Liver (tissue), 9 donors: ENCODE data around the gene DPAGT1. TPM values are rescaled to one million over a fixed set of nuclear protein-coding genes. Genes with fewer than 3 reads are reported as not detected.

Experiments used
- DNase-seq: peaks from one replicate; pipeline ENCODE4 v3.0.0-alpha.2; 2017; ENCODE audit warnings: low spot score
- H3K27ac ChIP-seq, 2 donors: one replicate each; pipeline ENCODE4 v1.7.0; 2013; ENCODE audit warnings: inconsistent platforms in 2 of 2, low read length in 2 of 2, control low read depth in 1 of 2, low read depth in 1 of 2, mild to moderate bottlenecking in 1 of 2
- H3K27me3 ChIP-seq, 4 donors: one replicate each; pipeline versions ENCODE4 v1.6.1 to v1.7.0; 2013; ENCODE audit warnings: low read length in 3 of 4, inconsistent platforms in 1 of 4, mild to moderate bottlenecking in 1 of 4, moderate library complexity in 1 of 4; ENCODE audit not compliant: control insufficient read depth in 4 of 4, insufficient read depth in 4 of 4
- H3K36me3 ChIP-seq, 4 donors: one replicate each; pipeline versions ENCODE4 v1.6.1 to v1.7.0; 2013; ENCODE audit warnings: low read length in 3 of 4, mild to moderate bottlenecking in 3 of 4, low read depth in 1 of 4, moderate library complexity in 1 of 4; ENCODE audit not compliant: control insufficient read depth in 4 of 4, insufficient read depth in 3 of 4
- H3K4me1 ChIP-seq, 4 donors: one replicate each; pipeline versions ENCODE4 v1.6.1 to v1.7.0; 2013; ENCODE audit warnings: low read length in 3 of 4, mild to moderate bottlenecking in 3 of 4, moderate library complexity in 1 of 4; ENCODE audit not compliant: control insufficient read depth in 4 of 4, insufficient read depth in 4 of 4
- H3K4me3 ChIP-seq, 3 donors: one replicate each; pipeline versions ENCODE4 v1.6.1 to v1.7.0; 2013; ENCODE audit warnings: low read length in 3 of 3, control low read depth in 1 of 3, low read depth in 1 of 3, mild to moderate bottlenecking in 1 of 3
- H3K9ac ChIP-seq, 2 donors: one replicate each; pipeline ENCODE4 v1.7.0; 2013; ENCODE audit warnings: low read length in 2 of 2, mild to moderate bottlenecking in 2 of 2, moderate library complexity in 2 of 2, control low read depth in 1 of 2, low read depth in 1 of 2
- H3K9me3 ChIP-seq, 4 donors: one replicate each; pipeline versions ENCODE4 v1.6.1 to v1.7.0; 2013; ENCODE audit warnings: low read length in 3 of 4; ENCODE audit not compliant: control insufficient read depth in 4 of 4
- CTCF ChIP-seq: fragments of 150-350 bp; IDR thresholded peaks from 2 replicates; pipeline ENCODE4 v1.5.1; 2017; ENCODE audit warnings: improper control_type of control experiment, low read depth, low read length; ENCODE audit not compliant: missing input control
- EGR1 ChIP-seq, 2 donors: IDR thresholded peaks; 2 replicates each; pipeline ENCODE4 v1.6.1; 2016 to 2018; ENCODE audit warnings: antibody characterized with exemption in 2 of 2, low read depth in 2 of 2
- FOXA1 ChIP-seq: IDR thresholded peaks from 2 replicates; pipeline ENCODE4 v1.6.1; 2016; ENCODE audit warnings: antibody characterized with exemption
- FOXA2 ChIP-seq: IDR thresholded peaks from 2 replicates; pipeline ENCODE4 v1.6.1; 2016; ENCODE audit warnings: antibody characterized with exemption
- GABPA ChIP-seq, 2 donors: IDR thresholded peaks in 1 of 2; conservative IDR thresholded peaks in 1 of 2; 2 replicates each; pipeline ENCODE4 v1.6.1; 2016; ENCODE audit warnings: antibody characterized with exemption in 2 of 2, mild to moderate bottlenecking in 1 of 2, moderate library complexity in 1 of 2
- HNF4A ChIP-seq, 2 donors: conservative IDR thresholded peaks; 2 replicates each; pipeline ENCODE4 v1.6.1; 2016; ENCODE audit warnings: antibody characterized with exemption in 2 of 2, mild to moderate bottlenecking in 2 of 2
- HNF4G ChIP-seq: IDR thresholded peaks from 2 replicates; pipeline ENCODE4 v1.6.1; 2016; ENCODE audit warnings: antibody characterized with exemption
- JUND ChIP-seq, 2 donors: IDR thresholded peaks; 2 replicates each; pipeline ENCODE4 v1.6.1; 2016; ENCODE audit warnings: antibody characterized with exemption in 2 of 2
- MAX ChIP-seq: IDR thresholded peaks from 2 replicates; pipeline ENCODE4 v1.6.1; 2016; ENCODE audit warnings: antibody characterized with exemption
- NR2F2 ChIP-seq: IDR thresholded peaks from 2 replicates; pipeline ENCODE4 v1.6.1; 2016; ENCODE audit warnings: antibody characterized with exemption
- RAD21 ChIP-seq, 2 donors: IDR thresholded peaks; 2 replicates each; pipeline ENCODE4 v1.6.1; 2016; ENCODE audit warnings: antibody characterized with exemption in 2 of 2, mild to moderate bottlenecking in 2 of 2
- RXRA ChIP-seq, 2 donors: IDR thresholded peaks; 2 replicates each; pipeline ENCODE4 v1.6.1; 2017 to 2018; ENCODE audit warnings: antibody characterized with exemption in 2 of 2, mild to moderate bottlenecking in 1 of 2
- SP1 ChIP-seq: IDR thresholded peaks from 2 replicates; pipeline ENCODE4 v1.6.1; 2018; ENCODE audit warnings: antibody characterized with exemption, mild to moderate bottlenecking
- TAF1 ChIP-seq: conservative IDR thresholded peaks from 2 replicates; pipeline ENCODE4 v1.6.1; 2016; ENCODE audit warnings: antibody characterized with exemption, mild to moderate bottlenecking
- YY1 ChIP-seq: IDR thresholded peaks from 2 replicates; pipeline ENCODE4 v1.6.1; 2016; ENCODE audit warnings: antibody characterized with exemption, mild to moderate bottlenecking
- WGBS: extraction: QIAGEN DNeasy Blood & Tissue Kit; methylation state at CpG from one replicate; pipeline ENCODE4 v1.1.7; 2013; 5-methylcytosine and 5-hydroxymethylcytosine counted together
- polyA plus RNA-seq, 2 donors: library from polyadenylated mRNA; stranded (reverse) in 1 of 2; unstranded in 1 of 2; fragments of 200-250 nt in 1 of 2; fragments of >200 nt in 1 of 2; fragmentation: Nextera tagmentation in 1 of 2; extraction: Ambion mirVana in 1 of 2; gene quantifications; one replicate each; pipeline versions ENCODE4 v1.2.1 to v1.2.3, GENCODE V29; 2013 to 2015
- total RNA-seq, 2 donors: library from RNA; depleted of rRNA; stranded (reverse); fragments of >200 nt; gene quantifications; one replicate each; pipeline ENCODE4 v1.2.3, GENCODE V29; 2014
- TF ChIP-seq, protein P1 (sequence below): IDR thresholded peaks from 2 replicates; pipeline ENCODE4 v1.6.1; 2016; ENCODE audit warnings: antibody characterized with exemption, mild to moderate bottlenecking
- TF ChIP-seq, protein P2 (sequence below): IDR thresholded peaks from 2 replicates; pipeline ENCODE4 v1.6.1; 2016; ENCODE audit warnings: antibody characterized with exemption
- TF ChIP-seq, protein P3 (sequence below): IDR thresholded peaks from 2 replicates; pipeline ENCODE4 v1.6.1; 2016; ENCODE audit warnings: antibody characterized with exemption
- donor health status: healthy.
- donor health status: healthy.
- donor health status: healthy.
- donor health status: healthy.
- donor health status: healthy.

Gene DPAGT1
- total and polyA plus RNA-seq, 4 donors = 12.8 to 48.0 (median 37.4) TPM

DNA sequence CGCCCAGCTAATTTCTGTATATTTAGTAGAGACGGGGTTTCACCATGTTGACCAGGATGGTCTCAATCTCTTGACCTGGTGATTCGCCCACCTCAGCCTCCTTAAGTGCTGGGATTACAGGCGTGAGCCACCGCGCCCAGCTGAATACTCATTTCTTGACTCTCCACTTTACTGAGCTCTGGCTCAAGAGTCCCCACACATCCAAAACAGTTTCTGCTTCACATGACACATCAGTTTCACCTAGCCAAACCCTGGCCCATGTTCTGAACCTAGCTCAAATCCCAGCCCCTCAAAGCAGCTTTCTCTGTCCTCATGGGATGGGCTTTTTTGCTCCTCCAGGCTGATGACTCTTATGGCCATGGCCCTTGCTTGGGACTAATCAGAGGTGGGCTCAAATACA, 54.4 kb downstream of the DPAGT1 start:
- Histone ChIP-seq H3K27me3 (no peaks in the 10 kb centered on the region), H3K9me3 (no peaks in the 10 kb centered on the region), H3K27ac (no peak overlapping the region), H3K9ac (no peak overlapping the region), H3K4me3 (no peak overlapping the region), H3K36me3 (peaks cover 30 to 73% (median 50%) of the 10 kb centered on the region in 4 donors), H3K4me1 (no peaks in the 10 kb centered on the region)
- TF ChIP-seq, protein P1, sequence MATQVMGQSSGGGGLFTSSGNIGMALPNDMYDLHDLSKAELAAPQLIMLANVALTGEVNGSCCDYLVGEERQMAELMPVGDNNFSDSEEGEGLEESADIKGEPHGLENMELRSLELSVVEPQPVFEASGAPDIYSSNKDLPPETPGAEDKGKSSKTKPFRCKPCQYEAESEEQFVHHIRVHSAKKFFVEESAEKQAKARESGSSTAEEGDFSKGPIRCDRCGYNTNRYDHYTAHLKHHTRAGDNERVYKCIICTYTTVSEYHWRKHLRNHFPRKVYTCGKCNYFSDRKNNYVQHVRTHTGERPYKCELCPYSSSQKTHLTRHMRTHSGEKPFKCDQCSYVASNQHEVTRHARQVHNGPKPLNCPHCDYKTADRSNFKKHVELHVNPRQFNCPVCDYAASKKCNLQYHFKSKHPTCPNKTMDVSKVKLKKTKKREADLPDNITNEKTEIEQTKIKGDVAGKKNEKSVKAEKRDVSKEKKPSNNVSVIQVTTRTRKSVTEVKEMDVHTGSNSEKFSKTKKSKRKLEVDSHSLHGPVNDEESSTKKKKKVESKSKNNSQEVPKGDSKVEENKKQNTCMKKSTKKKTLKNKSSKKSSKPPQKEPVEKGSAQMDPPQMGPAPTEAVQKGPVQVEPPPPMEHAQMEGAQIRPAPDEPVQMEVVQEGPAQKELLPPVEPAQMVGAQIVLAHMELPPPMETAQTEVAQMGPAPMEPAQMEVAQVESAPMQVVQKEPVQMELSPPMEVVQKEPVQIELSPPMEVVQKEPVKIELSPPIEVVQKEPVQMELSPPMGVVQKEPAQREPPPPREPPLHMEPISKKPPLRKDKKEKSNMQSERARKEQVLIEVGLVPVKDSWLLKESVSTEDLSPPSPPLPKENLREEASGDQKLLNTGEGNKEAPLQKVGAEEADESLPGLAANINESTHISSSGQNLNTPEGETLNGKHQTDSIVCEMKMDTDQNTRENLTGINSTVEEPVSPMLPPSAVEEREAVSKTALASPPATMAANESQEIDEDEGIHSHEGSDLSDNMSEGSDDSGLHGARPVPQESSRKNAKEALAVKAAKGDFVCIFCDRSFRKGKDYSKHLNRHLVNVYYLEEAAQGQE = no peak
- TF ChIP-seq RAD21 (IDR thresholded peaks at IDR 0.05) = no peak
- TF ChIP-seq CTCF = no peak
- no peak for TF ChIP-seq FOXA1
- no peak for TF ChIP-seq RXRA (IDR thresholded peaks at IDR 0.05)
- TF ChIP-seq MAX = no peak
- TF ChIP-seq YY1 = no peak
- no peak for TF ChIP-seq JUND (IDR thresholded peaks at IDR 0.05)
- TF ChIP-seq EGR1 (IDR thresholded peaks at IDR 0.05; ENCODE audit: low read depth in 2 of 2) = no peak
- no peak for TF ChIP-seq GABPA (IDR thresholded peaks at IDR 0.05 in 1 of 2, conservative IDR thresholded peaks at IDR 0.05 in 1 of 2)
- no peak for TF ChIP-seq HNF4G
- TF ChIP-seq SP1 = no peak
- TF ChIP-seq, protein P2, sequence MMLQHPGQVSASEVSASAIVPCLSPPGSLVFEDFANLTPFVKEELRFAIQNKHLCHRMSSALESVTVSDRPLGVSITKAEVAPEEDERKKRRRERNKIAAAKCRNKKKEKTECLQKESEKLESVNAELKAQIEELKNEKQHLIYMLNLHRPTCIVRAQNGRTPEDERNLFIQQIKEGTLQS = no peak
- no peak for TF ChIP-seq TAF1
- TF ChIP-seq HNF4A (conservative IDR thresholded peaks at IDR 0.05) = no peak
- no peak for TF ChIP-seq NR2F2
- TF ChIP-seq, protein P3, sequence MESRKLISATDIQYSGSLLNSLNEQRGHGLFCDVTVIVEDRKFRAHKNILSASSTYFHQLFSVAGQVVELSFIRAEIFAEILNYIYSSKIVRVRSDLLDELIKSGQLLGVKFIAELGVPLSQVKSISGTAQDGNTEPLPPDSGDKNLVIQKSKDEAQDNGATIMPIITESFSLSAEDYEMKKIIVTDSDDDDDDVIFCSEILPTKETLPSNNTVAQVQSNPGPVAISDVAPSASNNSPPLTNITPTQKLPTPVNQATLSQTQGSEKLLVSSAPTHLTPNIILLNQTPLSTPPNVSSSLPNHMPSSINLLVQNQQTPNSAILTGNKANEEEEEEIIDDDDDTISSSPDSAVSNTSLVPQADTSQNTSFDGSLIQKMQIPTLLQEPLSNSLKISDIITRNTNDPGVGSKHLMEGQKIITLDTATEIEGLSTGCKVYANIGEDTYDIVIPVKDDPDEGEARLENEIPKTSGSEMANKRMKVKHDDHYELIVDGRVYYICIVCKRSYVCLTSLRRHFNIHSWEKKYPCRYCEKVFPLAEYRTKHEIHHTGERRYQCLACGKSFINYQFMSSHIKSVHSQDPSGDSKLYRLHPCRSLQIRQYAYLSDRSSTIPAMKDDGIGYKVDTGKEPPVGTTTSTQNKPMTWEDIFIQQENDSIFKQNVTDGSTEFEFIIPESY = no peak
- no peak for TF ChIP-seq FOXA2
- no peak for DNase-seq
- WGBS = 94% methylated on average over 6 of the region's 6 CpGs

Other genes with a start within 250 kb of the DPAGT1 start
- not detected for gene CXCR5, start 218.0 kb downstream of the DPAGT1 start, total RNA-seq
- gene CXCR5, start 218.0 kb downstream of the DPAGT1 start, polyA plus RNA-seq = under 1 TPM; 0.06 to 0.92 TPM
- gene BCL9L, start 175.9 kb downstream of the DPAGT1 start, total RNA-seq = 10 to 100 TPM in 1 of 2 donors, 1 to 10 TPM in 1; 6.1 to 10.2 TPM
- gene BCL9L, start 175.9 kb downstream of the DPAGT1 start, polyA plus RNA-seq = 10 to 100 TPM in 1 of 2 donors, 1 to 10 TPM in 1; 2.2 to 11.6 TPM
- gene UPK2, start 145.6 kb downstream of the DPAGT1 start, total RNA-seq = not detected
- gene UPK2, start 145.6 kb downstream of the DPAGT1 start, polyA plus RNA-seq = not detected
- gene FOXR1, start 130.1 kb downstream of the DPAGT1 start, total RNA-seq = not detected
- gene FOXR1, start 130.1 kb downstream of the DPAGT1 start, polyA plus RNA-seq = not detected
- gene CENATAC, start 103.7 kb downstream of the DPAGT1 start, total RNA-seq = 10 to 100 TPM; 12.0 to 33.6 TPM
- gene CENATAC, start 103.7 kb downstream of the DPAGT1 start, polyA plus RNA-seq = 10 to 100 TPM in 1 of 2 donors, 1 to 10 TPM in 1; 6.0 to 14.5 TPM
- gene RPS25, start 83.5 kb downstream of the DPAGT1 start, total RNA-seq = 100 to 1,000 TPM; 228 to 294 TPM
- gene RPS25, start 83.5 kb downstream of the DPAGT1 start, polyA plus RNA-seq = 100 to 1,000 TPM; 477 to 499 TPM
- gene TRAPPC4, start 83.1 kb downstream of the DPAGT1 start, total RNA-seq = 10 to 100 TPM; 32.8 to 35.7 TPM
- 10 to 100 TPM; 21.1 to 32.1 TPM for gene TRAPPC4, start 83.1 kb downstream of the DPAGT1 start, polyA plus RNA-seq
- gene SLC37A4, start 71.0 kb downstream of the DPAGT1 start, total RNA-seq = 100 to 1,000 TPM in 1 of 2 donors, 10 to 100 TPM in 1; 62.7 to 184 TPM
- 10 to 100 TPM; 93.8 to 98.7 TPM for gene SLC37A4, start 71.0 kb downstream of the DPAGT1 start, polyA plus RNA-seq
- 100 to 1,000 TPM in 1 of 2 donors, 10 to 100 TPM in 1; 46.3 to 270 TPM for gene HYOU1, start 44.6 kb downstream of the DPAGT1 start, total RNA-seq
- gene HYOU1, start 44.6 kb downstream of the DPAGT1 start, polyA plus RNA-seq = 100 to 1,000 TPM in 1 of 2 donors, 10 to 100 TPM in 1; 41.6 to 191 TPM
- gene VPS11, start 34.0 kb downstream of the DPAGT1 start, total RNA-seq = 10 to 100 TPM; 12.9 to 17.4 TPM
- 10 to 100 TPM in 1 of 2 donors, 1 to 10 TPM in 1; 7.2 to 11.5 TPM for gene VPS11, start 34.0 kb downstream of the DPAGT1 start, polyA plus RNA-seq
- gene HMBS, start 17.0 kb downstream of the DPAGT1 start, total RNA-seq = 100 to 1,000 TPM in 1 of 2 donors, 10 to 100 TPM in 1; 10.5 to 224 TPM
- gene HMBS, start 17.0 kb downstream of the DPAGT1 start, polyA plus RNA-seq = 10 to 100 TPM; 21.2 to 32.2 TPM
- 1 to 10 TPM; 3.5 to 6.1 TPM for gene C2CD2L, start 5.5 kb upstream of the DPAGT1 start, total RNA-seq
- gene C2CD2L, start 5.5 kb upstream of the DPAGT1 start, polyA plus RNA-seq = 1 to 10 TPM; 2.5 to 6.3 TPM
- 10 to 100 TPM; 10.2 to 14.3 TPM for gene HINFP, start 19.7 kb upstream of the DPAGT1 start, total RNA-seq
- gene HINFP, start 19.7 kb upstream of the DPAGT1 start, polyA plus RNA-seq = 1 to 10 TPM; 6.4 to 6.5 TPM
- gene ABCG4, start 47.2 kb upstream of the DPAGT1 start, total RNA-seq = under 1 TPM; 0.05 to 0.17 TPM
- gene ABCG4, start 47.2 kb upstream of the DPAGT1 start, polyA plus RNA-seq = under 1 TPM in 1 of 2 donors, not detected in 1; 0.03 TPM
- 10 to 100 TPM; 11.0 to 12.0 TPM for gene NLRX1, start 66.9 kb upstream of the DPAGT1 start, total RNA-seq
- 1 to 10 TPM; 4.2 to 9.8 TPM for gene NLRX1, start 66.9 kb upstream of the DPAGT1 start, polyA plus RNA-seq
- gene NHERF4, start 83.6 kb upstream of the DPAGT1 start, total RNA-seq = under 1 TPM in 1 of 2 donors, not detected in 1; 0.17 TPM
- under 1 TPM in 1 of 2 donors, not detected in 1; 0.03 TPM for gene NHERF4, start 83.6 kb upstream of the DPAGT1 start, polyA plus RNA-seq
- gene CBL, start 104.5 kb upstream of the DPAGT1 start, total RNA-seq = 1 to 10 TPM; 5.3 to 5.5 TPM
- 1 to 10 TPM; 1.6 to 1.7 TPM for gene CBL, start 104.5 kb upstream of the DPAGT1 start, polyA plus RNA-seq
- gene MCAM, start 215.3 kb upstream of the DPAGT1 start, total RNA-seq = 10 to 100 TPM in 1 of 2 donors, 1 to 10 TPM in 1; 8.4 to 49.6 TPM
- 10 to 100 TPM in 1 of 2 donors, 1 to 10 TPM in 1; 2.2 to 10.3 TPM for gene MCAM, start 215.3 kb upstream of the DPAGT1 start, polyA plus RNA-seq
- gene RNF26, start 232.7 kb upstream of the DPAGT1 start, total RNA-seq = 1 to 10 TPM; 6.3 to 9.2 TPM
- gene RNF26, start 232.7 kb upstream of the DPAGT1 start, polyA plus RNA-seq = 10 to 100 TPM; 13.0 to 19.1 TPM
- 1 to 10 TPM; 2.2 to 4.4 TPM for gene C1QTNF5, start 239.0 kb upstream of the DPAGT1 start, total RNA-seq
- 1 to 10 TPM; 1.9 to 6.4 TPM for gene C1QTNF5, start 239.0 kb upstream of the DPAGT1 start, polyA plus RNA-seq
- gene MFRP, start 244.9 kb upstream of the DPAGT1 start, total RNA-seq = not detected
- not detected for gene MFRP, start 244.9 kb upstream of the DPAGT1 start, polyA plus RNA-seq